ENCODE results near the gene FBXL15.
A peak's percentile ranks its signal among the peaks of the same experiment; 100 is the strongest.

FBXL15 gene

DNA sequence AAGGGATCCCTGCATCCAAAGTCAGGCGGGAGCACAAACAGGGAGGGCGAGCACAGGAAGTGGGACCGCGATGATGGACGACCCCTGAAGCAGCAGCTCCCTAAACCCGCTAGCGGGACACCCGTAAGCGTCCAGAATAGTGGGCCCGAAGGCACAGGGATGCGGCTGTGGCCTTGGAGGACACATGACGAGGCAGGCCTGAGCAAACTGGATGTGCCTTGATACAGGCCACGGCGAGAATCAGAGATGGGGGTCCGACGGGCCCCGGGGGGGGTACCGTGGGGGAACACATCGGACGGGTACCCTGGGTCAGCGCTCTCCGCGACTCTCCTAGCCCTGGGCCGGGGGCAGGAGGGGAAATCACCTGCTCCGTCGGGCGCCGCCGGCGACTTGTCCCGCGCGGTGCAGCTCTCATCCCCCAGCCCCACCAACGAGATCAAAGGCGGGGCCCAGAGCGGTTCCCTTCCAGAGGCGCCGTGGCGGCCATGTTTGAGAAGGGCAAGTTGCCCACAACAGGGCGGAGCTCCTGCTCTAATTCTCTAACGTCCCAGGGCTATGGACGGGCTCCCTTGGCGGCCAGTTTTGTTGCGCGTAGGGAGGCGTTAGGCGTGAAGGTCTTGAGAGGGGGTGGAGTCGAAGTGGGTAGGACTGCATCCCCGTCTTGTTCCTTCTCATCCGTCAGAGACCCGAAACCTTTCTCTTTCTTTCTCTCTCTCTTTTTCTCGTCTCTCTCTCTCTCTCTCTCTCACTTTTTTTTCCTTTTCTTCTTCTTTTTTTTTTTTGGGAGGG lies 11.7 kb downstream of the FBXL15 start, which contains the start of gene CUEDC2:
Gene CUEDC2 (minus strand): TSS at position 413 of the 789 bp plus-strand sequence. CDS start 7,386 bp downstream, outside the sequence.
- no peaks in the 10 kb centered on the region for H3K9me2 ChIP-seq (replicated peaks; ENCODE audit: insufficient read depth, low read length)
- H3K4me1 ChIP-seq (ENCODE audit: low read length) = peaks cover 11% of the 10 kb centered on the region; the same call in 1 of the 2 replicates
- H3K27me3 ChIP-seq (replicated peaks; ENCODE audit: insufficient read depth, low read length) = peaks cover 19% of the 10 kb centered on the region
- H3K79me2 ChIP-seq (ENCODE audit: low read length) = peaks cover 16% of the 10 kb centered on the region
- H3F3A ChIP-seq (ENCODE audit: insufficient read depth, low read length) = peaks cover 10% of the 10 kb centered on the region; the same call in 1 of the 2 replicates
- DNase-seq = peak; percentile 96
- peak within 1 kb of the TSS; percentile 15; the same call in 1 of the 2 replicates for H3K27ac ChIP-seq (ENCODE audit: low read length)
- peak within 1 kb of the TSS; percentile 86 for H3K9ac ChIP-seq (ENCODE audit: low read length)
- H3K4me3 ChIP-seq (ENCODE audit: low read length) = peak within 1 kb of the TSS; percentile 97
- no peak for TF ChIP-seq EZH2phosphoT487 (IDR thresholded peaks at IDR 0.05; ENCODE audit: low read length)
- TF ChIP-seq EZH2 (optimal IDR thresholded peaks at IDR 0.05; ENCODE audit: low read depth, low read length) = no peak
- TF ChIP-seq, protein P1, sequence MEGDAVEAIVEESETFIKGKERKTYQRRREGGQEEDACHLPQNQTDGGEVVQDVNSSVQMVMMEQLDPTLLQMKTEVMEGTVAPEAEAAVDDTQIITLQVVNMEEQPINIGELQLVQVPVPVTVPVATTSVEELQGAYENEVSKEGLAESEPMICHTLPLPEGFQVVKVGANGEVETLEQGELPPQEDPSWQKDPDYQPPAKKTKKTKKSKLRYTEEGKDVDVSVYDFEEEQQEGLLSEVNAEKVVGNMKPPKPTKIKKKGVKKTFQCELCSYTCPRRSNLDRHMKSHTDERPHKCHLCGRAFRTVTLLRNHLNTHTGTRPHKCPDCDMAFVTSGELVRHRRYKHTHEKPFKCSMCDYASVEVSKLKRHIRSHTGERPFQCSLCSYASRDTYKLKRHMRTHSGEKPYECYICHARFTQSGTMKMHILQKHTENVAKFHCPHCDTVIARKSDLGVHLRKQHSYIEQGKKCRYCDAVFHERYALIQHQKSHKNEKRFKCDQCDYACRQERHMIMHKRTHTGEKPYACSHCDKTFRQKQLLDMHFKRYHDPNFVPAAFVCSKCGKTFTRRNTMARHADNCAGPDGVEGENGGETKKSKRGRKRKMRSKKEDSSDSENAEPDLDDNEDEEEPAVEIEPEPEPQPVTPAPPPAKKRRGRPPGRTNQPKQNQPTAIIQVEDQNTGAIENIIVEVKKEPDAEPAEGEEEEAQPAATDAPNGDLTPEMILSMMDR (IDR thresholded peaks at IDR 0.05; ENCODE audit: low read length) = no peak
- H4K20me1 ChIP-seq (ENCODE audit: insufficient read depth, low read length) = no peaks in the 10 kb centered on the region
- peak within 1 kb of the TSS; percentile 79 for H3K4me2 ChIP-seq (ENCODE audit: low read depth, low read length)
- H3K9me3 ChIP-seq (replicated peaks; ENCODE audit: insufficient read depth, low read length) = no peaks in the 10 kb centered on the region
- no peaks in the 10 kb centered on the region for H3K36me3 ChIP-seq (replicated peaks; ENCODE audit: insufficient read depth, low read length)
- H2AFZ ChIP-seq (ENCODE audit: low read length) = peak within 1 kb of the TSS; percentile 93

DNA sequence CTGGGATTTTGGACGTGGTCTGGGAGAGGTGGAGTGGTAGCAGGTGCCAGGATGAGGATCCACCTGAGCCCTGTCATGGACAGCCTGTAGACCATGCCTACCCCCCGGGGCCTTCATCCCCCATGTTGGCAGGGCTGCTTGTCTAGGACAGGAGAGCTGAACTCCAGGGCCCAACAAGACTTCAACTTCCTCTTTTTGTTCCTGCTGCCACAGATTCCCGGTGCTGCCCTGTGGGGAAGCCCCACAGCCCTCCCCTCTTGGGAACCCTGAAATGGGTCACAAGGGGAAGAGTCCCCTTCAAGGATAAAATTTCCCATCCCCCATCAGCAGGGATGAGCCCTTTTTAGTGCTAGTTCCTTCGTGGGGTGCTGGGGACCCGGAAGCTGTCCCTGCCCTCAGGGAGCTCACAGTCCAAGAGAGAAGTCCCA lies 13.0 kb downstream of the FBXL15 start:
- H3K9ac ChIP-seq (ENCODE audit: low read length) = no peak overlapping the region
- peaks cover 19% of the 10 kb centered on the region for H3K27me3 ChIP-seq (replicated peaks; ENCODE audit: insufficient read depth, low read length)
- TF ChIP-seq, protein P1 (IDR thresholded peaks at IDR 0.05; ENCODE audit: low read length) = no peak
- no peak for TF ChIP-seq EZH2 (optimal IDR thresholded peaks at IDR 0.05; ENCODE audit: low read depth, low read length)
- no peak for TF ChIP-seq EZH2phosphoT487 (IDR thresholded peaks at IDR 0.05; ENCODE audit: low read length)
- peaks cover 10% of the 10 kb centered on the region; the same call in 1 of the 2 replicates for H3F3A ChIP-seq (ENCODE audit: insufficient read depth, low read length)
- peaks cover 11% of the 10 kb centered on the region; the same call in 1 of the 2 replicates for H3K4me1 ChIP-seq (ENCODE audit: low read length)
- no peaks in the 10 kb centered on the region for H3K9me2 ChIP-seq (replicated peaks; ENCODE audit: insufficient read depth, low read length)
- H3K79me2 ChIP-seq (ENCODE audit: low read length) = peaks cover 16% of the 10 kb centered on the region
- H3K27ac ChIP-seq (ENCODE audit: low read length) = no peak overlapping the region
- H3K4me3 ChIP-seq (ENCODE audit: low read length) = no peak overlapping the region
- H4K20me1 ChIP-seq (ENCODE audit: insufficient read depth, low read length) = no peaks in the 10 kb centered on the region
- H3K9me3 ChIP-seq (replicated peaks; ENCODE audit: insufficient read depth, low read length) = no peaks in the 10 kb centered on the region
- H3K36me3 ChIP-seq (replicated peaks; ENCODE audit: insufficient read depth, low read length) = no peaks in the 10 kb centered on the region
- no peak for DNase-seq
- H3K4me2 ChIP-seq (ENCODE audit: low read depth, low read length) = peak overlapping the region; percentile 79; the same call in 1 of the 2 replicates
- H2AFZ ChIP-seq (ENCODE audit: low read length) = no peak overlapping the region

DNA sequence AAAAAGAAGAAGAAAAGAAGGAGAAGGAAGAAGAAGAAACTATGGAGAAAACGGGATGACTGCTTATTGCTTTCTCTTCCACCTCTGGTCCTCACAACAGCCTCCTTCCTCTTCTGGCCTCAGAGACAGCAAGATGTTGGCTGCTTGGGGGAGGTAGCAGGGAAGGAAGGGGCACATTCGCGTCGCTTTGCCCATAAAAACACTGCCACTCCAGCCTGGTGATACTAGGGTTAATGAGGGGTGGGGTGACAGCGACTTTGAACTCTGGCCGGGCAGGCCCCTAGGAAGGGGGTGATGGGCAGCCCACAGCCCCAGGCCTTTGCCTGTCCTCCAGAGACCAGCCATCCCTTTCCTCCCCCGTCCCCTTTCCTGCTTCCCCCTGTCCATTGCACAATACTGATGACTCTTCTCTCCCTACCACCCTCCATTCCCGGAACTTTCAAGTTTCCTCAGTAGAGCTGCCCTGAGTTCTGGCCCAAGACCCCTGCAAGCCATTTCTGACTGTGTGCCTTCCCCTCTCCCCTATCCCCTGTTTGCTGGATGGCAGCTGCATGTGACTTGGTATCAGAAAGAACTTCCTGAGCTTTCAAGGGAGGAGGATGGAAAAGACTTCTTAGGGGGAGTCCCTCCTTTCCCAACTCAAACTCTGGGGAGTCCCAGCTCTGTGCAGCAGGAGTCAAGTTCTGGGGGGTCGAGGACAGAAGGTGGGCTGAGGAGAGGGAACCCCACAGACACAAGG lies 13.9 kb downstream of the FBXL15 start:
- peaks cover 10% of the 10 kb centered on the region; the same call in 1 of the 2 replicates for H3F3A ChIP-seq (ENCODE audit: insufficient read depth, low read length)
- H3K79me2 ChIP-seq (ENCODE audit: low read length) = peaks cover 16% of the 10 kb centered on the region
- H3K4me3 ChIP-seq (ENCODE audit: low read length) = no peak overlapping the region
- H4K20me1 ChIP-seq (ENCODE audit: insufficient read depth, low read length) = no peaks in the 10 kb centered on the region
- H3K9ac ChIP-seq (ENCODE audit: low read length) = no peak overlapping the region
- H3K27me3 ChIP-seq (replicated peaks; ENCODE audit: insufficient read depth, low read length) = peaks cover 19% of the 10 kb centered on the region
- H3K27ac ChIP-seq (ENCODE audit: low read length) = no peak overlapping the region
- no peaks in the 10 kb centered on the region for H3K9me2 ChIP-seq (replicated peaks; ENCODE audit: insufficient read depth, low read length)
- no peak overlapping the region for H2AFZ ChIP-seq (ENCODE audit: low read length)
- peaks cover 11% of the 10 kb centered on the region; the same call in 1 of the 2 replicates for H3K4me1 ChIP-seq (ENCODE audit: low read length)
- H3K36me3 ChIP-seq (replicated peaks; ENCODE audit: insufficient read depth, low read length) = no peaks in the 10 kb centered on the region
- H3K9me3 ChIP-seq (replicated peaks; ENCODE audit: insufficient read depth, low read length) = no peaks in the 10 kb centered on the region
- TF ChIP-seq EZH2 (optimal IDR thresholded peaks at IDR 0.05; ENCODE audit: low read depth, low read length) (no peak), EZH2phosphoT487 (IDR thresholded peaks at IDR 0.05; ENCODE audit: low read length) (no peak)
- TF ChIP-seq, protein P1 (IDR thresholded peaks at IDR 0.05; ENCODE audit: low read length) = no peak
- DNase-seq = no peak
- H3K4me2 ChIP-seq (ENCODE audit: low read depth, low read length) = no peak overlapping the region
